Panc1 (cell line): ENCODE results near the gene ARMC5. TPM values are rescaled to one million over a fixed set of nuclear protein-coding genes. Genes with fewer than 3 reads are reported as not detected.

Experiments used
- ATAC-seq: fragments of 200-7000 bp; cut with Tn5 transposase; 2 replicates; pipeline ENCODE4 v1.9.1; 2020; ENCODE audit warnings: mild to moderate bottlenecking, moderate library complexity
- BruUV-seq: library from RNA; stranded (reverse); fragments of 400-500 nt; replicated peaks from 2 replicates; lab custom pipeline; 2021; lab: Mats Ljungman, UMichigan
- CTCF ChIA-PET: fragments of 300-600 bp; sonication (Branson Sonifier 250); formaldehyde crosslinking; loops from one replicate; lab custom pipeline; 2022; ENCODE audit warnings: antibody characterized with exemption; lab: Charles Lee
- POLR2A ChIA-PET: fragments of 300-600 bp; sonication (Branson Sonifier 250); formaldehyde crosslinking; loops from one replicate; lab custom pipeline; 2022; ENCODE audit warnings: antibody characterized with exemption; lab: Charles Lee
- DNase-seq: peaks from one replicate; pipeline ENCODE4 v3.0.0-alpha.2; 2010; ENCODE audit warnings: low read depth, low spot score
- H3K27ac ChIP-seq: 2 replicates; pipeline ENCODE4 v1.5.1; 2011; ENCODE audit warnings: mild to moderate bottlenecking, low read length, inconsistent platforms
- H3K27me3 ChIP-seq: fragments of 200-500 bp; sonication (Bioruptor generic); 2 replicates; pipeline ENCODE4 v1.6.0; 2014; ENCODE audit warnings: low read length, inconsistent platforms; ENCODE audit not compliant: control insufficient read depth, insufficient read depth
- H3K36me3 ChIP-seq: fragments of 200-500 bp; sonication (Bioruptor generic); 2 replicates; pipeline ENCODE4 v1.5.1; 2014; ENCODE audit warnings: inconsistent platforms, mild to moderate bottlenecking, low read length, moderate library complexity; ENCODE audit not compliant: control insufficient read depth, insufficient read depth
- H3K4me1 ChIP-seq: 2 replicates; pipeline ENCODE4 v1.5.1; 2011; ENCODE audit warnings: inconsistent platforms, mild to moderate bottlenecking, low read length, moderate library complexity; ENCODE audit not compliant: control insufficient read depth, insufficient read depth
- H3K4me3 ChIP-seq, 2 experiments: 2 replicates each; pipeline ENCODE4 v1.5.1; 2011 to 2012; ENCODE audit warnings: low read depth in 2 of 2, low read length in 2 of 2, mild to moderate bottlenecking in 2 of 2, inconsistent platforms in 1 of 2, moderate library complexity in 1 of 2
- H3K9me3 ChIP-seq: fragments of 200-500 bp; sonication (Bioruptor generic); 2 replicates; pipeline ENCODE4 v1.5.1; 2014; ENCODE audit warnings: low read depth, mild to moderate bottlenecking, inconsistent platforms, low read length, moderate library complexity; ENCODE audit not compliant: control insufficient read depth, insufficient read depth
- CTCF ChIP-seq: fragments of 450-650 bp; IDR thresholded peaks from 2 replicates; pipeline ENCODE4 v1.5.1; 2017; ENCODE audit warnings: mild to moderate bottlenecking
- POLR2AphosphoS5 ChIP-seq: IDR thresholded peaks from 2 replicates; pipeline ENCODE4 v1.6.1; 2012; ENCODE audit warnings: mild to moderate bottlenecking, low read depth, low read length, moderate library complexity
- REST ChIP-seq, 2 experiments: IDR thresholded peaks; 2 replicates each; pipeline ENCODE4 v1.6.1; 2011 to 2012; ENCODE audit warnings: low read depth in 2 of 2, control low read depth in 1 of 2, low read length in 1 of 2, mild to moderate bottlenecking in 1 of 2, moderate library complexity in 1 of 2; ENCODE audit not compliant: insufficient read depth in 1 of 2
- SIN3A ChIP-seq: IDR thresholded peaks from 2 replicates; pipeline ENCODE4 v1.6.1; 2012; ENCODE audit warnings: low read depth, mild to moderate bottlenecking, low read length, moderate library complexity, borderline replicate concordance; ENCODE audit not compliant: insufficient read depth
- TCF7L2 ChIP-seq: IDR thresholded peaks from 2 replicates; pipeline ENCODE4 v1.6.1; 2011; ENCODE audit warnings: mild to moderate bottlenecking, low read depth, low read length, inconsistent platforms
- in situ Hi-C: cut with HindIII; loops from 2 replicates; pipeline ENCODE4 v1.10.0; 2016; ENCODE audit warnings: low sequenced_read_pairs, low pct_unique_long_range_greater_than_20kb
- intact Hi-C: fragments of 100-400 bp; cut with micrococcal nuclease; formaldehyde crosslinking; loops from one replicate; pipeline ENCODE4 v1.10.0; 2022; ENCODE audit not compliant: unreplicated experiment
- total RNA-seq: library from RNA; stranded (reverse); gene quantifications from one replicate; pipeline ENCODE4 v1.2.1, GENCODE V29; 2021; ENCODE audit not compliant: unreplicated experiment

The ARMC5 gene
- total RNA-seq, 1 experiment from 2014 or later, result 19.8 TPM

GRCh38 chr16:31461201-31461920 is 2.1 kb downstream of the ARMC5 start:
- DNase-seq (no peak), ATAC-seq (no peak)
- peaks cover 18% of the 10 kb centered on the region for H3K4me1 ChIP-seq
- in situ Hi-C loops, result no loop called here
- H3K36me3 ChIP-seq, result no peaks in the 10 kb centered on the region
- H3K9me3 ChIP-seq, result no peaks in the 10 kb centered on the region
- POLR2A ChIA-PET, result interaction anchor here (0.9 kb wide), 1 partner anchor 252 kb away, joined by 3 read pairs; a partner anchor contains a TSS
- intact Hi-C loops, result no loop called here
- TF ChIP-seq CTCF, result no peak
- TF ChIP-seq TCF7L2, result no peak
- TF ChIP-seq SIN3A, result no peak
- TF ChIP-seq REST (IDR thresholded peaks at IDR 0.05; ENCODE audit: insufficient read depth in 1 of 2, low read depth in 2 of 2, low read length in 1 of 2), result no peak
- TF ChIP-seq POLR2AphosphoS5, result no peak
- H3K4me3 ChIP-seq, result no peak overlapping the region
- H3K27me3 ChIP-seq, result no peaks in the 10 kb centered on the region
- CTCF ChIA-PET, result interaction anchor here (0.6 to 1.0 kb wide), 2 partner anchors 235 to 343 kb away, joined by 3 read pairs; no protein-coding TSS in a partner anchor
- H3K27ac ChIP-seq, result no peak overlapping the region
- no TSS peak for BruUV-seq

- in situ Hi-C loops, result no loop called here
- TF ChIP-seq TCF7L2 (no peak), POLR2AphosphoS5 (no peak), CTCF (no peak), SIN3A (no peak), REST (IDR thresholded peaks at IDR 0.05; ENCODE audit: insufficient read depth in 1 of 2, low read depth in 2 of 2, low read length in 1 of 2) (no peak)
- CTCF ChIA-PET, result no interaction called here
Measured at GRCh38 chr16:31461921-31462804, 2.9 kb downstream of the ARMC5 start.

More at GRCh38 chr16:31461921-31462804, 2.9 kb downstream of the ARMC5 start:
- Histone ChIP-seq H3K27ac (no peak overlapping the region), H3K9me3 (no peaks in the 10 kb centered on the region), H3K27me3 (no peaks in the 10 kb centered on the region), H3K4me3 (no peak overlapping the region), H3K4me1 (peaks cover 10% of the 10 kb centered on the region), H3K36me3 (no peaks in the 10 kb centered on the region)
- ATAC-seq, result no peak
- DNase-seq, result no peak
- POLR2A ChIA-PET, result no interaction called here
- intact Hi-C loops, result no loop called here
- BruUV-seq, result no TSS peak
